ENCODE data around the gene RPL22. TPM values are rescaled to one million over a fixed set of nuclear protein-coding genes. Genes with fewer than 3 reads are reported as not detected.

The RPL22 gene
- total RNA-seq, 1 donor: 93.0 TPM

GRCh38 chr1:6233376-6233775 is 34.0 kb upstream of the RPL22 start:
- H3K36me3 ChIP-seq (ENCODE audit: insufficient read depth, low read length): peaks cover 37% of the 10 kb centered on the region
- H3K4me1 ChIP-seq (ENCODE audit: insufficient read depth, low read length): peaks cover 12% of the 10 kb centered on the region
- no peak overlapping the region for H3K4me3 ChIP-seq (ENCODE audit: insufficient read depth, low read length)
- peak; percentile 18 for DNase-seq (ENCODE audit: insufficient read length, low spot score, missing footprints)
- no peak overlapping the region for H3K27ac ChIP-seq (ENCODE audit: low read depth, low read length)
- H3K79me2 ChIP-seq (ENCODE audit: insufficient read depth, low read length): peaks cover 23% of the 10 kb centered on the region
- no peaks in the 10 kb centered on the region for H3K9me3 ChIP-seq (ENCODE audit: low read depth, low read length)
- H3K4me2 ChIP-seq (ENCODE audit: insufficient read depth, low read length): no peak overlapping the region
- H3K27me3 ChIP-seq (ENCODE audit: insufficient read depth, low read length): peaks cover under 1% of the 10 kb centered on the region
- no peak overlapping the region for H2AFZ ChIP-seq (ENCODE audit: low read length)
- peaks cover 3% of the 10 kb centered on the region for H4K20me1 ChIP-seq (ENCODE audit: insufficient read depth, low read length)
- TF ChIP-seq, protein P1, sequence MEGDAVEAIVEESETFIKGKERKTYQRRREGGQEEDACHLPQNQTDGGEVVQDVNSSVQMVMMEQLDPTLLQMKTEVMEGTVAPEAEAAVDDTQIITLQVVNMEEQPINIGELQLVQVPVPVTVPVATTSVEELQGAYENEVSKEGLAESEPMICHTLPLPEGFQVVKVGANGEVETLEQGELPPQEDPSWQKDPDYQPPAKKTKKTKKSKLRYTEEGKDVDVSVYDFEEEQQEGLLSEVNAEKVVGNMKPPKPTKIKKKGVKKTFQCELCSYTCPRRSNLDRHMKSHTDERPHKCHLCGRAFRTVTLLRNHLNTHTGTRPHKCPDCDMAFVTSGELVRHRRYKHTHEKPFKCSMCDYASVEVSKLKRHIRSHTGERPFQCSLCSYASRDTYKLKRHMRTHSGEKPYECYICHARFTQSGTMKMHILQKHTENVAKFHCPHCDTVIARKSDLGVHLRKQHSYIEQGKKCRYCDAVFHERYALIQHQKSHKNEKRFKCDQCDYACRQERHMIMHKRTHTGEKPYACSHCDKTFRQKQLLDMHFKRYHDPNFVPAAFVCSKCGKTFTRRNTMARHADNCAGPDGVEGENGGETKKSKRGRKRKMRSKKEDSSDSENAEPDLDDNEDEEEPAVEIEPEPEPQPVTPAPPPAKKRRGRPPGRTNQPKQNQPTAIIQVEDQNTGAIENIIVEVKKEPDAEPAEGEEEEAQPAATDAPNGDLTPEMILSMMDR (IDR thresholded peaks at IDR 0.05; ENCODE audit: extremely low read depth, low read depth, low read length): no peak

DNA sequence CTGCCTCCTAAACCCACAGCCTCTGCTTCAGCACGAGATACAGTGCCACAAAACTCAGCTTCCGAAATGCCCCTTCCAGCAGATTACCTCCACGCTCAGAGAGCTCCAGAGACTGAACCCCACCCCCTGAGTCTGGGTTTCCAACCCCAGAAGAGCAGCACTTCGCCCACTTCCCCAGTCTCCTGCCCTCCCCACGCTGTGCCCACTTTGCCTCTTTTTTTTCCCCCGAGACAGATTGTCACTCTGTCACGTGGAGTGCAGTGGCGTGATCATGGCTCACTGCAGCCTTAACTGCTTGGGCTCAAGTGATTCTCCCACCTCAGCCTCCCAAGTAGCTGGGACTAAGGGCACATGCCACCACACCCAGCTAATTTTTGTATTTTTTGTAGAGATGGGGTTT is 26.3 kb upstream of the RPL22 start:
- Histone ChIP-seq H3K79me2 (ENCODE audit: insufficient read depth, low read length) (no peaks in the 10 kb centered on the region), H3K4me2 (ENCODE audit: insufficient read depth, low read length) (no peak overlapping the region), H3K9me3 (ENCODE audit: low read depth, low read length) (no peaks in the 10 kb centered on the region), H2AFZ (ENCODE audit: low read length) (no peak overlapping the region), H4K20me1 (ENCODE audit: insufficient read depth, low read length) (peaks cover 6% of the 10 kb centered on the region), H3K27ac (ENCODE audit: low read depth, low read length) (no peak overlapping the region), H3K27me3 (ENCODE audit: insufficient read depth, low read length) (no peaks in the 10 kb centered on the region), H3K4me3 (ENCODE audit: insufficient read depth, low read length) (no peak overlapping the region), H3K36me3 (ENCODE audit: insufficient read depth, low read length) (peaks cover 51% of the 10 kb centered on the region), H3K4me1 (ENCODE audit: insufficient read depth, low read length) (no peaks in the 10 kb centered on the region)
- DNase-seq (ENCODE audit: insufficient read length, low spot score, missing footprints): no peak
- TF ChIP-seq, protein P1 (IDR thresholded peaks at IDR 0.05; ENCODE audit: extremely low read depth, low read depth, low read length): no peak

- H3K79me2 ChIP-seq (ENCODE audit: insufficient read depth, low read length): no peaks in the 10 kb centered on the region
- no peaks in the 10 kb centered on the region for H3K27me3 ChIP-seq (ENCODE audit: insufficient read depth, low read length)
- no peak overlapping the region for H3K27ac ChIP-seq (ENCODE audit: low read depth, low read length)
- no peak overlapping the region for H2AFZ ChIP-seq (ENCODE audit: low read length)
- peak; percentile 10 for DNase-seq (ENCODE audit: insufficient read length, low spot score, missing footprints)
- H3K36me3 ChIP-seq (ENCODE audit: insufficient read depth, low read length): peaks cover 47% of the 10 kb centered on the region
- H3K9me3 ChIP-seq (ENCODE audit: low read depth, low read length): no peaks in the 10 kb centered on the region
- no peak overlapping the region for H3K4me3 ChIP-seq (ENCODE audit: insufficient read depth, low read length)
- TF ChIP-seq, protein P1 (IDR thresholded peaks at IDR 0.05; ENCODE audit: extremely low read depth, low read depth, low read length): no peak
- no peaks in the 10 kb centered on the region for H3K4me1 ChIP-seq (ENCODE audit: insufficient read depth, low read length)
- H3K4me2 ChIP-seq (ENCODE audit: insufficient read depth, low read length): no peak overlapping the region
- H4K20me1 ChIP-seq (ENCODE audit: insufficient read depth, low read length): peaks cover 6% of the 10 kb centered on the region
Measured at GRCh38 chr1:6224718-6225117, 25.3 kb upstream of the RPL22 start.

GRCh38 chr1:6223617-6224016 is 24.2 kb upstream of the RPL22 start:
- no peaks in the 10 kb centered on the region for H3K79me2 ChIP-seq (ENCODE audit: insufficient read depth, low read length)
- H3K4me1 ChIP-seq (ENCODE audit: insufficient read depth, low read length): no peaks in the 10 kb centered on the region
- no peaks in the 10 kb centered on the region for H3K9me3 ChIP-seq (ENCODE audit: low read depth, low read length)
- no peak overlapping the region for H3K4me2 ChIP-seq (ENCODE audit: insufficient read depth, low read length)
- DNase-seq (ENCODE audit: insufficient read length, low spot score, missing footprints): peak; percentile 84
- peaks cover 43% of the 10 kb centered on the region for H3K36me3 ChIP-seq (ENCODE audit: insufficient read depth, low read length)
- TF ChIP-seq, protein P1 (IDR thresholded peaks at IDR 0.05; ENCODE audit: extremely low read depth, low read depth, low read length): no peak
- H3K4me3 ChIP-seq (ENCODE audit: insufficient read depth, low read length): no peak overlapping the region
- H3K27ac ChIP-seq (ENCODE audit: low read depth, low read length): no peak overlapping the region
- H3K27me3 ChIP-seq (ENCODE audit: insufficient read depth, low read length): no peaks in the 10 kb centered on the region
- H4K20me1 ChIP-seq (ENCODE audit: insufficient read depth, low read length): peaks cover 6% of the 10 kb centered on the region
- H2AFZ ChIP-seq (ENCODE audit: low read length): no peak overlapping the region
